ENCODE results near the gene LDAH.

Gene LDAH

GRCh38 chr2:20649576-20649975, 173.3 kb downstream of the LDAH start:
- no peak for DNase-seq

- no peak for DNase-seq
Measured at GRCh38 chr2:20648831-20649230, 174.1 kb downstream of the LDAH start.

- no peak for DNase-seq
Measured at GRCh38 chr2:20648206-20648605, 174.7 kb downstream of the LDAH start.

GRCh38 chr2:20647738-20648137, 175.2 kb downstream of the LDAH start:
- no peak for DNase-seq

GRCh38 chr2:20647211-20647610, 175.7 kb downstream of the LDAH start:
- no peak for DNase-seq

GRCh38 chr2:20646446-20646845, 176.5 kb downstream of the LDAH start:
- DNase-seq: no peak

GRCh38 chr2:20645761-20646160, 177.1 kb downstream of the LDAH start:
- DNase-seq: no peak

GRCh38 chr2:20645301-20645701, 177.6 kb downstream of the LDAH start:
- no peak for DNase-seq

- no peak for DNase-seq
Measured at GRCh38 chr2:20643826-20644225, 179.1 kb downstream of the LDAH start.

- DNase-seq: no peak
Measured at GRCh38 chr2:20643060-20643459, 179.8 kb downstream of the LDAH start.

GRCh38 chr2:20642055-20642971, 180.6 kb downstream of the LDAH start:
- DNase-seq: no peak

GRCh38 chr2:20641123-20641985, 181.5 kb downstream of the LDAH start:
- DNase-seq: no peak

- DNase-seq: no peak
Measured at GRCh38 chr2:20640411-20641122, 182.3 kb downstream of the LDAH start.

- DNase-seq: no peak
Measured at GRCh38 chr2:20638646-20639430, 184.1 kb downstream of the LDAH start.

GRCh38 chr2:20638014-20638413, 184.9 kb downstream of the LDAH start:
- no peak for DNase-seq

- no peak for DNase-seq
Measured at GRCh38 chr2:20637147-20637546, 185.8 kb downstream of the LDAH start.

- peak; percentile 51 for DNase-seq
Measured at GRCh38 chr2:20635675-20636584, 187.0 kb downstream of the LDAH start.

- no peak for DNase-seq
Measured at GRCh38 chr2:20635113-20635510, 187.8 kb downstream of the LDAH start.

GRCh38 chr2:20634507-20635112, 188.3 kb downstream of the LDAH start:
- DNase-seq: no peak

Measured in NCI-H1048 (cell line).